Caki2 (cell line): Measurements from ENCODE around the gene NFU1. TPM values are rescaled to one million over a fixed set of nuclear protein-coding genes. Genes with fewer than 3 reads are reported as not detected.

Source experiments
- DNase-seq: peaks from one replicate; pipeline ENCODE4 v3.0.0-alpha.2; 2015; ENCODE audit warnings: low read depth
- in situ Hi-C: cut with HindIII; loops from 2 replicates; pipeline ENCODE4 v1.10.0; 2016; ENCODE audit warnings: low sequenced_read_pairs, low pct_unique_long_range_greater_than_20kb, mixed read lengths
- total RNA-seq: library from RNA; depleted of rRNA; stranded (reverse); fragments of >200 nt; shearing (Covaris generic); gene quantifications from 2 replicates; pipeline ENCODE4 v1.2.3, GENCODE V29; 2014; ENCODE audit warnings: low replicate concordance

Gene NFU1
- total RNA-seq, 1 experiment from 2014 or later: 61.9 TPM

DNA sequence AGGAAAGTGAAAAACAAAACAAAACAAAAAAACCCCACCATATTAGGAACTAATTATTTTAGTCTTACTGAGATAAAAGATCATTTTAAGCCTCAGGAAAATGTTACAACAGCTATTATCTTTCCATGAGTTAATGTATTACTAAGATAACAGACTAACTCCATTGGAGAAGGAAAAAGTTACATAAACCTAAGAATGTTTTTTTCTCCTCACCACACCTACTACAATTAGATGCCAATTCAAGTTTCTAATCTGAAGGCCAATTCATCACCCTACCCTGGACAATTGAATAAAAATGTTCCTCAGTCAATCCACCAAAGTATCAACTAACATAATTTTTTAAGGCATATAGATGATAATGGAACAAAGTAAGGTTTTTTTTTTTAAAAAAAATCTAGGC lies 40.0 kb downstream of the NFU1 start:
- DNase-seq: peak; percentile 15
- in situ Hi-C loops: no loop called here

DNA sequence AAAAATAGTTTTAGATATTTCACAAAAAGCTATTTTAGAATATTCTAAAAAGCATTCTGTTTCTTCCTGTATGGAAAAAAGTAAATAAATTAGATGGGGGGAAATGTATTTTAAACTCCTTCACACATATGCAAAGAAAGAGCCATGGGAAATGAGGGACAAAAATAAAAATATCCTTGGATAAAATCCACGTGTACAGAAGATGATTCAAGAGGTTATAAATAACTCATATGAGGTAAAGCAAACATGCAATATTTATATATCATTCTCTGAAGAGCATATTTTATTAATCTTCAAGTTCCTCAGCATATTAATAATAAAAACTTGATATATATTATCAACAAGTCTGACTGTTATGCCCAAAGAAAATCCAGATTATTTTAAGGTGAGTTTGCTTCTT lies 41.4 kb downstream of the NFU1 start:
- in situ Hi-C loops: no loop called here
- DNase-seq: no peak

DNA sequence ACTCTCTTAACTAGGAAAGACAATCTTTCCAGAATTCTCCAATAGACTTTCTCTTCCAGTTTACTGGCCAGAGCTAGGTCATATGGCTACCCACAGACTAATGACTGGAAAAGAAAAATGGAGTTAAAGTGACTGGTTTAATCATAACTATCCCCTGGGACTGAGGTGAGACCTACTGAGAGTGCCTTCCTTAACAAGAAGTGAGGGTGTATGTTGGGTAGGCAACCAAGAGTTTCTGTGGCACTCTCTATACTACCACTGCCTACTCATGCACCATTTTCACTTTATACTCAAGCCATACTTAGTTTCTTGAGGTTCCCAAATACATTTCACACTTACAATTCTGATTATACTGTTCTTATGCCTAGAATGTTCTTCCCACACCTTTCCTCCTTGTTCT lies 43.3 kb downstream of the NFU1 start:
- in situ Hi-C loops: no loop called here
- no peak for DNase-seq

DNA sequence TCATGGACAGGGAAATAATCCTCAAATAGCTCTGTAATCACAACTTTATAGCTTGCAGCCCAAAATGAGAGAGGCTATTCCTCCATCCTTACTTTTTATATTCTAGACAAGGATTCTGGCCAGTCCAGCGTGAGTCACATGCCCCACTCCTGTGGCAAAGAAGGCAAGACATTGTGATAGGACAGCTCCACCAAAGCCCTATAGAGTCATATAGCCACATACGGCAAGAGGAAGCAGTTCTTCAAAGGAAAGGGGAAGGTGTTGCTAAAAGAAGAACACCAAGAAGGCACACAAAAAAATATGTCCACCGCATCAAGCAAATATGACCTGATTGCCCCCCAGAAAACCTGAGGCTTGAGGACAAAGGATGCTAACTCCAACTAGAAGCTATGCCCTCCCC lies 46.8 kb downstream of the NFU1 start:
- DNase-seq: no peak
- in situ Hi-C loops: no loop called here

DNA sequence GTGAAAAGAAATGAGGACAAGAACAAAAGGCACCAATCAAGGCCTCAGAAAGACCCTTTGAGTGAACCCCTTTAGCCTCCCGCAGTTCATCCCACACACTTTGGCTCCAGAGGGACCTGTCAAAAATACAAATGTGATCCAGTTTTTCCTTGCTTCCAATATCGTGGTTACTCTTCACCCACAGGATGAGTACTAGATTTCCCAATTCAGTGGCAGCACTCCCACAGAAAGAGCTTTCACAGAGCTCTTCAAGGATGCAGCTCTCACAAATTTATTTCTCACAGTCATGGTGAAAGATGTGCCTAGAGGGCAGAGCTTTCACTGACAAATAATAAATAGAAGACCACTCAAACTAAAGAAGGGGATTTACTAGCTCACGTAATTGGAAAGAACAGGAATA lies 47.2 kb downstream of the NFU1 start:
- in situ Hi-C loops: no loop called here
- DNase-seq: no peak

DNA sequence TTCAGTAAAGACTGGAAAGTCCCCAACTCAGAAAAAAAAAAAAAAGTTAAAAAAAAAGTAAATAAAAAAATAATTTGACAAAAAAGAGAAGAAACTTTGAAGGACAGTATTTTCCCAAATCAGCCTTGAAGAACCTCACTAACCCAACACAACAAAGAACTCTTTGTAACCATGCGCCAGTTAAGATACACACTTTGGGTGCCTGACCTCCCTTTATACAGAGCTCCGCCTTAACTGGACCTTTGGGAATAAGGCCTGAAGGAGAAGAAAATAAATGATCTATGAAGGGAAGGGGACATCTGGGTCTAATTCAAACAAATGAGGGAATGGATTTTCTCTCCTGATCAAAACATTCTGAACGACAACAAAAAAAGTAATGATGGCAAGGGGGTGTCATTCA lies 48.0 kb downstream of the NFU1 start:
- DNase-seq: no peak
- in situ Hi-C loops: no loop called here

DNA sequence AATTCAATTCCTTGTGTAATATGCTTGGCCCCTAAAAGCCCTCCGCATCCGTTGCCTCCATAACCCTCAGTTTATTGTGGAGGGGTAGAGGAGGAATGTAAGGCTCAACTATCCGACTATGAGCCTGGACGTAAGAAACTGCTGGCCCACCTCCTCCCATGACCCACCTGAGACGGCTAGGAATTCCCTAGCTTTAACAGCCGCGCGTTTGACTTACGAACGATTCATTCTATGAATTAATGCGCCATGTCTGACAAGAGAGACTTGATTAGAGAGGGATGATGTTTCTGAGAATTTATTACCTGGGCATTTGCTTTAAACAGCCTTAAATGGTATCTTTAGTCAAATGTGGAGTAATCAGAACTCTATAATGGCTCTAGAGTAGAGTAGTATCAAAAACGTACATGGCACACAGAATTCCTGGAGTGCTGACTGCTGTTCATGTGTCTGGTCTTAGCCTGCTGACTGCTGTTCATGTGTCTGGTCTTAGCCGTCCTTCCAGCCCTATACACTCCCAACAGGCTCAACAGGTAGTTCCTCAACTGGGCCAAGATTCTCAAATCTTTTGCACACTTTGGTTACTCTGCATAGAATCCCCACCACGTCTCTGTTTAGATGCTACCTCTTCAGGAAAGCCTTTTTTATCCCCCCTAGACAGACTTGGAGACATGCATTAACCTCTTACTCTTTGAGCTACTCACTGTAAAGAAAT lies 49.3 kb downstream of the NFU1 start:
- DNase-seq: no peak
- in situ Hi-C loops: no loop called here

DNA sequence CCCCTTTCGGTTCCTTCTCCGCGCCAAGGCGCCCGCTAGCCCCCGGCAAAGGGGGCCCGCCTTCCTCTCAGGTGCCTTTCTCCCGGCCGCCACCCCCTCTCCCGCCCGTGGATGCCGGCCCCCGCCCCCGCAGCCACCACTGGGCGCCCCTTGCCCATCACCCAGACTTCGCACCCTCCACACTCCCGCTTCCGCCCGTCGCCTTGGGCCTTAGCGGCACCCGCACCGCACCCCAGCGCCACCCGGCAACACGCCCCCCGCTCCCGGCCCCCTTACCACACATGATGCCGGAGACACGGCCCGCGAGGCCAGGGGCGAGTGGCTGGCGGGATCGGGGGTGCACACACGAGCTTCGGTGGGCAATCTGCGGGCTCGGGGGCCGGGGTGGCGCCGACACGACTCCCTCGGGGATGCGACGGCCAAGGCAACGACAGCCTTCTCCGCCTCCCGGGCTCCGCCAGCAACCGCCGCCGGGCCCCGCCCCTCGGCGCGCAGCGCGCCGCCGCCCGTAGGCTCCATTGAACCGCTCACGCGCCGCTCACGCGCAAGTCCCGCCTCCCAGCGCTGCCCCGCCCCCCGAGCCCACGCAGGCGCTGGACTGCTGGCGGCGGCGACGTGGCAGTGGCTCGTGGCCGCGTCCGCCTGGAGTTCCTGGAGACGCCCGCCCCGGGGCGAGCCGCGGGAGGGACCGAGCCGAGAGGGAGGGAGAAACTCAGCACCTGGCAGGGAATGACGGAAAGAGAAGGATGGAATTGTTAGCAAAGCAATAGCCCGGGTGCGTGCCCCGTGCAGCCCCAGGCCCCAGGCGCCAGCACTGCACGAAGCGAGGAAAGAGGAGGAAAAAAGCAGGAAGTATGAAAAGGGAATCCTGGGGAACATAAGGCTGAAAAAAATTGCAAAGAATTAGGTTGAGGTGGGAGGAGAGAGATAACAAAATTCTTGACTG lies 50.2 kb downstream of the NFU1 start, which contains the start of gene GFPT1:
Gene GFPT1 (minus strand): TSS at position 439 of the 946 bp plus-strand sequence. CDS start 156 bp downstream, at position 283.
- in situ Hi-C loops: no loop called here
- peak; percentile 95 for DNase-seq

DNA sequence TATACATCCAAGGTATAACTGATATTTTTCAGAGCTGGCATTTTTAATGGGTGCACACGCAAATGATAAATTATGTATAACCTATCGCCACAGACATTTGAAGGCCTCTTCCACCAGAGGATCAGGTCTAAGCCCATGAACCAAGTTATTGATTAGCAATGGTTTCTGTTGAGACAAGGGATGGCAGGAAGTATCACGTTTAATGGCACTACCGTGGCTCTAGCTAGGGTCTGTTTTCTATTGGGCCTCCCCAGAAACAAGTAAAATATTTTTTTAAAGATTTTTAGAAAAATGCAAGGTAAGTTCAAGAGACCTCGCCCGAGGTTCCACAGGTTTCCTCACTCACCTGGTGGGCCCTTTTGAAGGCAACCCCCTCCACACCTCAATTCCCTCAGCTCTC lies 50.9 kb downstream of the NFU1 start:
- in situ Hi-C loops: no loop called here
- DNase-seq: peak; percentile 21

DNA sequence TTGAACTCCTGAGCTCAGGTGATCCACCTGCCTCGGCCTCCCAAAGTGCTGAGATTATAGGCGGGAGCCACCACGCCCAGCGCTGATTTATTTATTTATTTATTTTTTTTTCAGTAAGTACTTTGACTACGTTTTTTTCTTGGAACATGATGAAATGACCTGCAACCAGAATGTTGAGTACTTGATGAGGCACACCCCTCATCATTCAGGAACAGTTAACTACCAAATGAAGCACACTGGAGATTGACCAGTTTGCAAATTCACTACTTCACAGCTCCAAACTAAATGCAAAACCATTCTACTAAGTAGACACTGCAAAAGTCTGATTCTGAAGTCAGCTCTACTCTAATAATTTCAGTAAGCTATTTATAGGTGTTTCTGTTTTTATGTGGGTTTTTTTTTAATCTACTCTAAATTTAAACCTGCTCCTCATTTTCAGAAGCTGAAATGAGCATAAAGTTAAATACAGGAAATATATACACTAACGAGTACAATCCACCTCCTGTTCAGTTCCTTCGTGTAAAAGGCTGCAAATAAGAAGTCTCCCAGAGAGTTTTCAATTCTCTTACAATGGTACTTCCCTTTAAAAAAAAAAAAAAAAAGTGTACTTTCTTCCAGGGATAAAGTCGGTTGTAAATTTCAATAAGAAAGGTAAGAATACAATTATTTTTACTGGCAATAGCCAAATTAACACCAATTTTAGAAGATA lies 51.6 kb downstream of the NFU1 start:
- peak; percentile 63 for DNase-seq
- in situ Hi-C loops: no loop called here

DNA sequence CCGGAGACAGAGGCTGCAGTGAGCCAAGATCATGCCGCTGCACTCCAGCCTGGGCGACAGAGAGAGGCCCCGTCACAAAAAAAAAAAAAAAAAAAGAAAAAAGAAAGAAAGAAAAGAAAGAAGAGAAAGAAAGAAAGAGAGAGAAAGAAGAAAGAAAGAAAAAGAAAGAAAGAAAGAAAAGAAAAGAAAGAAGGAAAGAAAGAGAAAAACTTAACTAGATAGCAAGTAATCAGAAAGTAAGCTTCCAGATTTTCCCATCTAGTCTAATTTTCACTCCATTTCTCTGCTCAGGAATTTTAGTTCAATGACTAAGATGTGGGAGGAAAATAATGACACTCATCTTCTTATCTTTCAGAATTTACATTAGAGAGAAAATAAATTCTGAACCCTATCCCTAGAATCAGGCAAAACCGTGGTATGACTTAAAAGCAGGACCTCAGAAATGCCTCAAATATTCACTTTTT lies 52.6 kb downstream of the NFU1 start:
- peak; percentile 33 for DNase-seq
- in situ Hi-C loops: no loop called here

DNA sequence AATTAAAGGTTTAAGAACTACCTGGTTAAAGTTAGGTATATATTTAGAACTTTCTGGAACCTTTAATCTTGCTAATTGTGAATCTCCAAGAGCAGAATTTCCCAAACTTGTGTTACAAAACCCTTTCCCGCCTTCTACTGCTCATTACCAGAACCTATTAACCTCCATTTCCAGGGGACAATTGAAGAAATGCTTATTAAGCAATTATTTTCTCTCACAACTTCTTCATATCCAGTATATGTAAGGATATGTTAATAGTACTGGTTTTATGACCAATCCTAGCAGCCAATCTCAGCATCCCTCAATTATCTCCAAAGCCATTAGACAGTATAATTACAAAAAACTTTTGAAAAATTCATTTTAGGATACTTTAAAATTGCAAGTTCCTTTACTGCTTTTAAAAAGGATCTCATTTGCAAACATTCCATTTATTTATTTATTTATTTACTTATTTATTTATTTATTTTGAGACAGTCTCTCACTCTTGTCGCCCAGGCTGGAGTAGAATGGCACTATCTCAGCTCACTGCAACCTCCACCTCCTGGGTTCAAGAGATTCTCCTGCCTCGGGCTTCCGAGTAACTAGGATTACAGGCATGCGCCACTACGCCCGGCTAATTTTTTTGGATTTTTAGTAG lies 53.9 kb downstream of the NFU1 start:
- in situ Hi-C loops: no loop called here

DNA sequence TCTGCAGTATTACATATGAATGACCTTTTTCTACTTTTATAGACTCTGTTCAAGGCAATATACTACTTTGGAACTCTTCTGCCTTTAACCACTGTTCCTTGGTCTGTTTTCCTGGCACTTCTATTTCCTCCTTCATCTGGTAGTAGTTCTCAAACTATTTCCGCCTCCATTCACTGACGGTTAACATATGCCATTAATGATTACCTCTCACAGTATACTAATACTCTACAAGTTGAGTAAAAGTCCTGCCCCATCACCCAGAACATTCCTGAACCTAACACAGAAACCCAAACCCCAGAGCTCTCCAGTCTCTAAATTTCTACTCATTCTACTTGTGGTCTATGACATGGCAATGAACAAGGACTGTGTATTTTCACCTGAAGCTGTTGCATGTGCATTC lies 54.7 kb downstream of the NFU1 start:
- in situ Hi-C loops: no loop called here
- peak; percentile 82 for DNase-seq

More for the DNA sequence above, 53.9 kb downstream of the NFU1 start:
- DNase-seq: no peak

DNA sequence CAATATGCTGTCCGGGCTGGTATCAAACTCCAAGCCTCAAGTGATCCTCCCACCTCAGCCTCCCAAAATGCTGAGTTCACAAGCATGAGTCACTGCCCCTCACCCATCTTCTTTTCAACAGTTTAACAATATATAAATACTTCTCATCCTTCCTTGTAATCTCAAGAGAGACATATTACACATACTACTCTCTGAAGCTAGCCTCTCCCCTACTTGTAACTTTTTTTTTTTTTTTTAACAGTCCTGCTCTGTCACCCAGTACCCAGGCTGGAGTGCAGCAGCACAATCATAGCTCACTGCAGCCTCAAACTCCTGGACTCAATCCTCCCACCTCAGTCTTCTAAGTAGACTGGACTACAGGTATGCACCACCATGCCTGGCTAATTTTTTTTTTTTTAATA lies 55.9 kb downstream of the NFU1 start:
- DNase-seq: peak; percentile 86
- in situ Hi-C loops: no loop called here

DNA sequence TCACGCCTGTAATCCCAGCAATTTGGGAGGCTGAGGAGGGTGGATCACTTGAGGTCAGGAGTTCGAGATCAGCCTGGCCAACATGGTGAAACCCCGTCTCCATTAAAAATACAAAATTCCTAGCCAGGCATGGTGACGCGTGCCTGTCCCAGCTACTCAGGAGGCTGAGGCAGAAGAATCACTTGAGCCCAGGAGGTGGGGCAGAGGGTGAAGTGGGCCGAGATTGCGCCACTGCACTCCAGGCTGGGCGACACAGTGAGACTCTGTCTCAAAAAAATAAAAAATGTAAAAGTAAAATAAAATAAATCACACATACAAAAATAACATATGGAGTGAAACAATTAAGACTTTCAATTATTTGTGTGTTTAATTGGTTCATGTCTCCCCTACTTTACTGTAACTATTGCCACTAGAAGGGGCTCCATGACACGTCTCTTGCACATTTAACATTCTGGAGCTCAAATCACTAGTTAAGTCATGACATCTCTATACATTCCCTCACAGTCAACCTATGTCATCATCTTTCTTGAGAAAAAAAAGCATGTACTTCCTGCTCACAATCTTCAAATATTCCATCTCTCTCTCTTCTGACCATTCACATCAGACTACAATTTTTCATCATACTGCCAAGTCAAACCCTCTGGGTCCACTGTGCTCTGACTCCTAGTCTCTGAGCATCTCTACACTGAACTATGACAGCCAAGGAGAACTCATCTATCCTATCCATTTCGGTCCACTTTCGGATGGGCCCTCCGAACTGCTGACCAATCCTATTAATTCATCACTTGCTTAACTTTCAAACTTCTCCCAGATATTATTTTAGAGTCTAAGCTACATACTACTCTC lies 56.9 kb downstream of the NFU1 start:
- in situ Hi-C loops: no loop called here
- DNase-seq: peak; percentile 40

DNA sequence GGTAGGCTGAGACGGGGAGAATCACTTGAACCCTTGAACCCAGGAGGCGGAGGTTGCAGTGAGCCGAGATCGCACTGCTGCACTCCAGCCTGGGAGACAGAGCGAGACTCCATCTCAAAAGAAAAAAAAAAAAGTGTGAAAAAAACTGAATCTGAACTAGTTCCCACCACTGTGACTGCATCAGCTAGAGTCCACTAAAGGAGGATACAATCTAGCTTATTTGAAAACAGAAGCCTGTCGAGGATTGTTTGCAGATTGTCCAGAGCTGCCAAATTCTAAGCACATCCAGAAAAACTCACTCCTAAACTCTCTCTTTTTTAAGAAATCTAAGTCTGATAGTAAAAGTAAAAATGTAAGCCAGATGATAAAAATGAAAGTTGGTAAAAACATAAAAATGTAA lies 60.8 kb downstream of the NFU1 start:
- in situ Hi-C loops: no loop called here
- DNase-seq: no peak

DNA sequence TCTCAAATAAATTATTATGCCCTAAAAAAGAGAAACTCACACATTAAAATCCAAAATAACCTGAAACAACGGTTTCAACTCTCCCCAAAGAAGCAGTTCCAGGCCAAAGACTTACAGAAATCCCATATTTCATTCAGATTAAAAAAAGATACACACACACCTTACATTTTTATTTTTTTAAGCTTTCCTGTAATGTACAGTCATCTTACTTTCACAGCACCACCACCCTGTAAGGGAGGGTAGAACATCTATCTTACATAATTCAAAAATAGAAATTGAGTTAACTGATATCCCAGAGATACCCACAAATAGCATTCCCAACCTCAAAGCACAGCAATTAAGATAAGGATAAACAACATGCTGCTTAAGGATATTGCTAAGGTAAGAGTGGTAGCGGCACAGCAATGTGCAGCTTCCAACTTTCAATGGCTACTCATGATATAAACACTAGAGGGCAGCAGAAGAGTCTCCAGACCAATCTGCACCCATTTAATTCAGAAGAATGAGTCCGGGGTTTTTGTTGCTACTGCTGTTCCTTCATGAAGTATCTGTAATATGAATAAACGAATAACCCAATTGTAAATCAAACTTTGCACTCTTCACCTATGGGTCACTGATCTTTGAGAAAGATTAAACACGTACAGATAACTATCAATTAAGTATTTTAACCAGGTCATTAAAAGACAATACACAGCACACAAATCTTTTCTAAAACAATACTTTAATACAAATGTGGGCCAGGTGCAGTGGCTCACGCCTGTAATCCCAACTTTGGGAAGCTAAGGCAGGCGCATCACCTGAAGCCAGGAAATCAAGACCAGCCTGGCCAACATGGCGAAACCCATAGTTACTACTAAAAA lies 61.5 kb downstream of the NFU1 start:
- peak; percentile 49 for DNase-seq
- in situ Hi-C loops: no loop called here
